Hepatocyte (in vitro differentiated cells): ENCODE measurements around the gene ETV3.

Experiments used
- CTCF ChIP-seq: fragments of 200-600 bp; sonication (generic); IDR thresholded peaks from 2 replicates; pipeline ENCODE4 v1.5.1; 2016; ENCODE audit warnings: antibody characterized with exemption, mild to moderate bottlenecking; ENCODE audit not compliant: poor library complexity
- EZH2 ChIP-seq: fragments of 200-600 bp; sonication (generic); IDR thresholded peaks from 2 replicates; pipeline ENCODE4 v1.6.1; 2016; ENCODE audit warnings: antibody characterized with exemption, mild to moderate bottlenecking, borderline replicate concordance
- EZH2phosphoT487 ChIP-seq: fragments of 200-600 bp; sonication (generic); IDR thresholded peaks from one replicate; pipeline ENCODE4 v1.6.1; 2018; ENCODE audit warnings: antibody characterized with exemption, mild to moderate bottlenecking, low read depth, moderate library complexity; ENCODE audit not compliant: unreplicated experiment, severe bottlenecking

- TF ChIP-seq EZH2 (no peak), CTCF (no peak), EZH2phosphoT487 (no peak)
Observed at GRCh38 chr1:157112186-157112867, 25.9 kb downstream of the ETV3 start.
